DOHH2 (cell line): ENCODE data around the gene REST.

Source experiments
- H3F3A ChIP-seq: fragments of 200-600 bp; sonication (generic), shearing (Covaris generic); 2 replicates; pipeline ENCODE4 v1.6.0; 2016; ENCODE audit warnings: antibody characterized with exemption, mild to moderate bottlenecking; ENCODE audit not compliant: control insufficient read depth, insufficient read depth
- H3K27ac ChIP-seq: fragments of 200-600 bp; sonication (generic); 2 replicates; pipeline ENCODE4 v1.5.1; 2014; ENCODE audit warnings: low read depth, mild to moderate bottlenecking, low read length, moderate library complexity
- H3K27me3 ChIP-seq: fragments of 200-600 bp; sonication (generic); 2 replicates; pipeline ENCODE4 v1.6.1; 2014; ENCODE audit warnings: mild to moderate bottlenecking, low read length, mixed read lengths; ENCODE audit not compliant: control insufficient read depth
- H3K36me3 ChIP-seq: fragments of 200-600 bp; sonication (generic); 2 replicates; pipeline ENCODE4 v1.6.1; 2014; ENCODE audit warnings: mild to moderate bottlenecking, low read length, moderate library complexity, mixed read lengths; ENCODE audit not compliant: control insufficient read depth
- H3K4me1 ChIP-seq: fragments of 200-600 bp; sonication (generic); 2 replicates; pipeline ENCODE4 v1.6.1; 2014; ENCODE audit warnings: mild to moderate bottlenecking, low read length, mixed read lengths; ENCODE audit not compliant: control insufficient read depth
- H3K4me2 ChIP-seq: fragments of 200-600 bp; sonication (generic); 2 replicates; pipeline ENCODE4 v1.6.0; 2014; ENCODE audit warnings: mild to moderate bottlenecking, low read length, moderate library complexity
- H3K4me3 ChIP-seq: fragments of 200-600 bp; sonication (generic); 2 replicates; pipeline ENCODE4 v1.5.1; 2014; ENCODE audit warnings: mild to moderate bottlenecking, low read length, mixed read lengths
- H3K79me2 ChIP-seq: fragments of 200-600 bp; sonication (generic); 2 replicates; pipeline ENCODE4 v1.6.1; 2014; ENCODE audit warnings: mild to moderate bottlenecking, low read length, mixed read lengths; ENCODE audit not compliant: control insufficient read depth
- H3K9me2 ChIP-seq: fragments of 200-600 bp; sonication (generic); replicated peaks from 2 replicates; pipeline ENCODE4 v1.6.1; 2014; ENCODE audit warnings: mild to moderate bottlenecking, low read length, mixed read lengths; ENCODE audit not compliant: control insufficient read depth
- H3K9me3 ChIP-seq: fragments of 200-600 bp; sonication (generic); 2 replicates; pipeline ENCODE4 v1.6.1; 2014; ENCODE audit warnings: antibody characterized with exemption, low read length, mixed read lengths; ENCODE audit not compliant: control insufficient read depth, insufficient read depth
- H4K20me1 ChIP-seq: fragments of 200-600 bp; sonication (generic); 2 replicates; pipeline ENCODE4 v1.6.0; 2014; ENCODE audit warnings: low read depth, mild to moderate bottlenecking, antibody characterized with exemption, low read length, moderate library complexity; ENCODE audit not compliant: control insufficient read depth, insufficient read depth
- CTCF ChIP-seq: fragments of 200-600 bp; sonication (generic); IDR thresholded peaks from one replicate; pipeline ENCODE4 v1.5.1; 2014; ENCODE audit warnings: antibody characterized with exemption, mild to moderate bottlenecking, low read depth, low read length; ENCODE audit not compliant: poor library complexity, severe bottlenecking
- EZH2phosphoT487 ChIP-seq: fragments of 200-600 bp; sonication (generic); IDR thresholded peaks from 2 replicates; pipeline ENCODE4 v1.6.1; 2017; ENCODE audit warnings: borderline replicate concordance, mild to moderate bottlenecking, antibody characterized with exemption, low read length, moderate library complexity, mixed read lengths

Gene REST

GRCh38 chr4:56979421-56980072, 71.8 kb downstream of the REST start:
- Histone ChIP-seq H3K9me3 (no peaks in the 10 kb centered on the region), H3K4me1 (peaks cover 39% of the 10 kb centered on the region)

GRCh38 chr4:56981795-56982201, 74.1 kb downstream of the REST start:
- Histone ChIP-seq H3K27ac (no peak overlapping the region), H3K4me1 (peaks cover 30% of the 10 kb centered on the region), H3F3A (peaks cover 7% of the 10 kb centered on the region), H3K9me3 (no peaks in the 10 kb centered on the region), H3K9me2 (no peaks in the 10 kb centered on the region), H4K20me1 (peaks cover 36% of the 10 kb centered on the region), H3K4me2 (peak overlapping the region; percentile 99), H3K4me3 (peak overlapping the region; percentile 16; the same call in 1 of the 2 replicates), H3K79me2 (peaks cover 89% of the 10 kb centered on the region), H3K36me3 (peaks cover 75% of the 10 kb centered on the region), H3K27me3 (no peaks in the 10 kb centered on the region)
- TF ChIP-seq EZH2phosphoT487: no peak
- no peak for TF ChIP-seq CTCF

More at GRCh38 chr4:56979421-56980072, 71.8 kb downstream of the REST start:
- Histone ChIP-seq H4K20me1 (peaks cover 44% of the 10 kb centered on the region), H3K79me2 (peaks cover 90% of the 10 kb centered on the region), H3K36me3 (peaks cover 74% of the 10 kb centered on the region), H3F3A (peaks cover 7% of the 10 kb centered on the region), H3K4me2 (peak overlapping the region; percentile 99), H3K27ac (peak overlapping the region; percentile 92), H3K4me3 (peak overlapping the region; percentile 94), H3K27me3 (no peaks in the 10 kb centered on the region), H3K9me2 (no peaks in the 10 kb centered on the region)
- no peak for TF ChIP-seq EZH2phosphoT487
- TF ChIP-seq CTCF: no peak

GRCh38 chr4:56986192-56986591, 78.5 kb downstream of the REST start:
- H3K9me2 ChIP-seq: no peaks in the 10 kb centered on the region
- H4K20me1 ChIP-seq: peaks cover 31% of the 10 kb centered on the region
- H3K36me3 ChIP-seq: peaks cover 88% of the 10 kb centered on the region

GRCh38 chr4:56986952-56987351, 79.3 kb downstream of the REST start:
- H3K27ac ChIP-seq: no peak overlapping the region
- no peaks in the 10 kb centered on the region for H3K9me2 ChIP-seq
- H3K9me3 ChIP-seq: no peaks in the 10 kb centered on the region
- H3K79me2 ChIP-seq: peaks cover 97% of the 10 kb centered on the region
- peaks cover 88% of the 10 kb centered on the region for H3K36me3 ChIP-seq
- no peak overlapping the region for H3K4me2 ChIP-seq
- no peaks in the 10 kb centered on the region for H3F3A ChIP-seq
- H4K20me1 ChIP-seq: peaks cover 23% of the 10 kb centered on the region
- H3K4me3 ChIP-seq: no peak overlapping the region
- TF ChIP-seq EZH2phosphoT487: no peak
- no peak for TF ChIP-seq CTCF
- no peaks in the 10 kb centered on the region for H3K27me3 ChIP-seq
- H3K4me1 ChIP-seq: peaks cover 7% of the 10 kb centered on the region

More at GRCh38 chr4:56986192-56986591, 78.5 kb downstream of the REST start:
- H3F3A ChIP-seq: no peaks in the 10 kb centered on the region
- H3K79me2 ChIP-seq: peaks cover 97% of the 10 kb centered on the region
- H3K27ac ChIP-seq: no peak overlapping the region
- peaks cover 15% of the 10 kb centered on the region for H3K4me1 ChIP-seq
- no peak overlapping the region for H3K4me2 ChIP-seq
- no peaks in the 10 kb centered on the region for H3K27me3 ChIP-seq
- no peak overlapping the region for H3K4me3 ChIP-seq
- no peak for TF ChIP-seq EZH2phosphoT487
- no peaks in the 10 kb centered on the region for H3K9me3 ChIP-seq
